HG02763 (cell line): ENCODE results near the gene ASAP2.

Source experiments
- ATAC-seq: cut with Tn5 transposase; IDR thresholded peaks from one replicate; pipeline ENCODE4 v1.9.1; 2021; ENCODE audit warnings: mild to moderate bottlenecking, moderate library complexity; ENCODE audit not compliant: unreplicated experiment

Gene ASAP2

GRCh38 chr2:9230051-9230802 lies 23.6 kb downstream of the ASAP2 start:
- ATAC-seq: no peak

- no peak for ATAC-seq
Observed at GRCh38 chr2:9230881-9231280, 24.3 kb downstream of the ASAP2 start.

- ATAC-seq: no peak
Observed at GRCh38 chr2:9231291-9232165, 24.9 kb downstream of the ASAP2 start.

GRCh38 chr2:9232166-9232479 lies 25.5 kb downstream of the ASAP2 start:
- no peak for ATAC-seq

GRCh38 chr2:9232886-9233285 lies 26.3 kb downstream of the ASAP2 start:
- no peak for ATAC-seq

- ATAC-seq: no peak
Observed at GRCh38 chr2:9234680-9235146, 28.1 kb downstream of the ASAP2 start.

- no peak for ATAC-seq
Observed at GRCh38 chr2:9235147-9236044, 28.8 kb downstream of the ASAP2 start.

GRCh38 chr2:9236045-9236344 lies 29.4 kb downstream of the ASAP2 start:
- no peak for ATAC-seq

- no peak for ATAC-seq
Observed at GRCh38 chr2:9236867-9237266, 30.3 kb downstream of the ASAP2 start.

- ATAC-seq: no peak
Observed at GRCh38 chr2:9237831-9238230, 31.2 kb downstream of the ASAP2 start.

GRCh38 chr2:9238591-9239326 lies 32.1 kb downstream of the ASAP2 start:
- ATAC-seq: no peak

- ATAC-seq: no peak
Observed at GRCh38 chr2:9239616-9240015, 33.0 kb downstream of the ASAP2 start.

GRCh38 chr2:9240745-9241144 lies 34.1 kb downstream of the ASAP2 start:
- ATAC-seq: no peak

- no peak for ATAC-seq
Observed at GRCh38 chr2:9241233-9241632, 34.6 kb downstream of the ASAP2 start.

GRCh38 chr2:9243357-9243756 lies 36.7 kb downstream of the ASAP2 start:
- ATAC-seq: no peak

GRCh38 chr2:9244985-9245544 lies 38.5 kb downstream of the ASAP2 start:
- ATAC-seq: no peak

GRCh38 chr2:9247177-9247576 lies 40.6 kb downstream of the ASAP2 start:
- no peak for ATAC-seq

- ATAC-seq: no peak
Observed at GRCh38 chr2:9247786-9248185, 41.2 kb downstream of the ASAP2 start.

- ATAC-seq: no peak
Observed at GRCh38 chr2:9248363-9248762, 41.8 kb downstream of the ASAP2 start.

- ATAC-seq: no peak
Observed at GRCh38 chr2:9249020-9249800, 42.6 kb downstream of the ASAP2 start.
